Stimulated activated CD8-positive, alpha-beta memory T cell treated with anti-CD3 and anti-CD28 coated beads, Interleukin-4, amount 100 ng/mL, for 48 hours (primary cell): Measurements from ENCODE around the gene PMFBP1.

Experiments used
- DNase-seq: peaks from one replicate; pipeline ENCODE4 v3.0.0-alpha.2; 2020

PMFBP1 gene

DNA sequence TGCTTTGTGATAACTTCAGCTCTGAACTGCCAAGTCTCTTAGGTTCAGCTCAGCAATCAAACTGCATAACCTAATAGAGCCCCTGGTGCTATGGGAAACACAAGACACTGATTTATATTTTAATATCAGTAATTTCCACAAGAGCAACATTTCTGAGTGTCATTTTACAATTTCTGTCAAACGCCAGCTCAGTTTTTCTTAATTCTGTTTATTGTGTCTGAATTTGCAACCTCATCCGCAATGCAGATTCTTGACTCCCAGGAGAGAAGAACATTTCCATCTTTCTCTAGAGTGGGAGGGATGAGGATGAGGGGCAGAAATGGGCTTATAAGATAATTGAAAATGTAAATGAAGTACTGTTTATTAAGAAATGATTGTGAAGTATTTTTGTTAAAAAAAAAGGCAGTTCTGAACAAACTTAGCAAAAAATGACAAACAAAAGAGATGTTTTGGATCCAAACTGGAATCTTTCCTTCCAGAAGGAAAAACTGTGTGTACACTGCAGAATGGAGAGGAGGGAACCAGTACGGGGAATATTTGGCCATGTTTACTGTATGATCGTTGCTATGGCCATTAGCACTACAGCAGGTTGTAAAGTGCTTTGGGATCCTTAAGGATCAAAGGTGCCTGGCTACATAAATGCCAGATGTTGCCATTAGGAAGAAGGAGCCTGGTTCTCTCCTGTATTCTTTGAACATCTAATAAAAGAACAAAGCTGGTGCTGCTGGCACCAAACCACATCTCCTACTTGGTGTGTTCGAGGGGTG, 7.4 kb upstream of the PMFBP1 start:
- DNase-seq: no peak

DNA sequence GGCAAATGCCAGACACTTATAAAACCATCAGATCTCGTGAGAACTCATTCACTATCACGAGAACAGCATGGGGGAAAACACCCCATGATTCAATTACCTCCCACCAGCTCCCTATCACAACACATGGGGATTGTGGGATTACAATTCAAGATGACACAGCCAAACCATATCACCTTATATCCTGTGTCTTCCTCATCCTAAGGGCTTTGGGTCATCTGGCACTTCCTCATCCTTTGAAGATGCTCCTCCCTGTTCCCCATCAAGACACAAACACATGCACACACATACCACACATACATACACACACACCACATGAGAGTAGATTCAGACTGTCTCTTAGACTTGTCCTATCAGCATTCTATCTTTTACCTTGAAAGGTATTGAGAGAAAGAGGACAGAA, 2.8 kb upstream of the PMFBP1 start:
- DNase-seq: no peak

GRCh38 chr16:72173997-72174396, 2.0 kb upstream of the PMFBP1 start:
- no peak for DNase-seq

DNA sequence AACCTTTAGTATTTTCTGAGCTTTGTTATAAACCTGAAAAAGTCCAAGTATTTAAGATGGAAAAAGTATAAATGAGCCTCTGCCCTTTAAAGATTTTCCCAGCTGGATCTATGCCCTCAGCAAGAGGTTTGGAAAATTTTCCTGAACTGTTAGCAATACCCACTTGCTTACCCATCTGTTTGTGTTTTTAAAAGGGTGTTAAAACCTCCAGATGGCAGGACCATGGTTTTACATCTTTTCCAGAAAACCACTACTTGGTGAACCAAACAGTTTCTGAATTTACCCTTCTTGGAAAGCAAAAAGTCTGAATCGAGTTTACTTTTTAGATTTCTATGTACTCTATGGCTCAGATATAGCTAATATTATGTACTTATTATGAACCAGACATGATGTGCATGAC, 719 bp downstream of the PMFBP1 start:
- no peak for DNase-seq

DNA sequence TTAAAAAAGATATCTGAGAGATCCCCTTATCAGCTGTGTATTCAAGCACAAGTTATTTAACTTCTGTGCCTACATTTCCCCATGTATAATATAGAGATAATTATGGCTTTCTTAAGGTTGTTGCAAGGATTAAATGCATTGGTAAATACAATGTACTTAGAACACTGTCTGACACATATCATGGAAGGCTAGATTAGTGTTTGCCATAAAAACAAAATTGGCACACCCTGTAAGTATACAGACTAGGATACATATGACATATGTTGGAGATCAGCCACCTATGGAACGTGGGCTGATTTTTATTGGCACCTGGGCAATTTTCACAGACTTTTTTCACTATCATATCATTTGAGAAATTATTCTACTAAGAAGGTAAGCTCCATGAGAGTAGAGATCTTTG, 2.2 kb downstream of the PMFBP1 start:
- DNase-seq: no peak

DNA sequence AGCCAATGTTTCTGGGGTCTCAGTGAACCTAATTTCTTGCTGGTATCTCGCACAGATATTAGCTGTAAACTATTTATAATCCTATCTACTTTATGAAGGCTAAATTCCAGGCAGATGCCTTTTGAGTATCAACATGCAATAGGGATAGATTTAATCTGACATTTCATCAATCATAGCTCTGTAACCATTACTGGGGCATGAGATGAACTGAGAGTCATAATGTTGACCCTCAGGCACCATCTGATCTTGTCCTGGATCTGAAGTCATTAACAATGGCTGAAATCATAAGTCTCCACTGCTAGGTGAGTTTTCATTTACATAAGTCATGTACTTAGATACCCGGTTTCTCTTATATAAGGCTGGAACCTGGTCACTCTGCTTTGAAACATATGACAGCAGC, 3.6 kb downstream of the PMFBP1 start:
- no peak for DNase-seq

DNA sequence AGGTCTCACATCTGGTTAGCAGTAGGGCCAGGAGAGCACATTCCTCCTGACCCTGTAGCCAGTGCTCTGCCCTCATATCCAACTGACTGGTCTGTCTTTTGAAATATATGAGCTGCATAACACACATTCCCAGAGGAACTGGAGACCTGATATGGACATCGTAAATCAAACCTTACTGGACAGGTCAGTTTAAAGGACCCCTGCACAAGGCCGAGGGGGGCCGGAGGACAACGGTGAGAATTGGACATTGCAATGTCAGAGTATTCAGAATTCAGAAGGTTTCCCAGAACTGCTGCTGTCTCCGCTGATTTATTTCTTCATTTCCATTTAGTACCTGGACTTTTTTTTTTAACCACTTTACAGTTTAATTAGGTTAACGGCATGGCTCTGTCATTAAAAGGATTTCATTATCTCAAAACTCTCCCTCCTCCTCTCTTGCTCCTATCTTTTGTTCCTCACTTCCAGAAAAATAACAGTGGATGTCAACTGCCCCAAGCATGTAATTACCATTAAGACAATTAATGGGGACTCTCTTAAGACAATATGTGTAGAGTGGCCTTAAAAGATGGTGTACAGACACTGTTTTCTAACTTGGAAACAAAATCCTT, 4.9 kb downstream of the PMFBP1 start:
- no peak for DNase-seq

GRCh38 chr16:72166151-72166550, 5.8 kb downstream of the PMFBP1 start:
- DNase-seq: no peak

DNA sequence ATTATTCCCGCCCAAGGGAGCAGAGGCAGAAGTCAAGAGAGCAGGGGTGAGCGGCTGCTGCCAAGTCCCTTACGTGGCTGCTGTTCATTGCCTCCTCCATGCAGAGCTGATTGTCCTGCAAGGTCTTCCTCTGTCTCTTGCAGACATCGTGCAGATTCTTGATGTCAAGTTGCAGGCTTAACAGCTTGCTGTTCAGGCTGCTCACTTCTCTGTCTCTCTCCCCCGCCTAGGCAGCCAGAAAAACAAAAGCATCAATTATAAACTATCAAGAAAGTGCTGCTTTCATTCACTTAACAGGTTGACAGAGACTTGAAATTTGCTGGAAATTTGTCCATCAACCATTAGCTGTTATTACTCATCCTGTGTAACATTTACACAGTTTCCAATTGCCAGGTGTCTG, 7.3 kb downstream of the PMFBP1 start:
- no peak for DNase-seq

DNA sequence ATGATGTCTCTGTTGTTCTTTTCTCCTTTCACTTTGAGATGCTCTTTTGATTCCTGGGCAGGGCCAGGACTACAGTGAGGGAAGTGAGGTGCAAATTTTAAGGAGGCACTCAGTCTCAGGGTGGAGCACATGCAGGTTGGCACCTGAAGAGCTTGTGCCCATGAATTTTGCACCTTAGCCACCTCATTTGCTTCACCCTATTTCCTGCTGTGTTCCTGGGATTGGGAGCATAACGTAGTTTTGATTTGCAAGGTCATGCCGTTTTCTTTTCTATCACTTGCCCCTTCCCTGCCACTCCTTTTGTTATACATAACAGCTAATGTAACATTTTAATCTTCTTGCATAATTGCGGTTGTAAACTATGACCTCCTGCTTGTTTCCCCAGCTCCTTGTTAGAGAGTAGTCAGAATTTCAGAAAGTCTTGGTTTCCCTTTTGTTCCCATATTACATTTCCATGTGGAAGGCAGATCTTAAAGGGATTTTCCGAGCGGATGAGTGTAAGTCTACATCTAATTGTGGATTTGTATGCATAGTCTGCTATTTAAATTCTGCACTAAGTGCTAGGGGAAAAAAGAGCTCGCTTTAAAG, 9.8 kb downstream of the PMFBP1 start:
- no peak for DNase-seq

DNA sequence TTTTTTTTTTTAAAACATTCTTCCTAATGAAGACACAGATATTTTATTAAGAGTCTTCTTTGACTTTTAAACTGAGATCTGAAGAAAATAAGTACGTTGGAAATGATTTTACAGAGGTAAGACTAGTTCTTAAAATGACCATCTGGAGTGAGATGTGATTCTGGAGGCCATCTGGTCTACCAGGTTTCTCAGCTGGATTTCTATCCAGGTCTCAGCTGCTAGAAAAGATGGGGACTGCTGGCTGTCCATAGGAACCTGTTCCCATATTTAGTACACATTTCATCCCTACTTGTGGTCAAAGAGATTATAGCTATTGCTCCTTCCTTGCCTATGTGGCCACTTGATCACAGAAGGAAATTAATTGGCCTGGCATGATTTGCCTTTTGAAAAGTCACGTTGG, 12.2 kb downstream of the PMFBP1 start:
- DNase-seq: no peak

- DNase-seq: no peak
Measured at GRCh38 chr16:72159386-72159785, 12.6 kb downstream of the PMFBP1 start.

- no peak for DNase-seq
Measured at GRCh38 chr16:72149676-72150464, 22.1 kb downstream of the PMFBP1 start.

GRCh38 chr16:72142476-72142875, 29.5 kb downstream of the PMFBP1 start:
- DNase-seq: no peak

- no peak for DNase-seq
Measured at GRCh38 chr16:72139908-72140307, 32.0 kb downstream of the PMFBP1 start.

- no peak for DNase-seq
Measured at GRCh38 chr16:72138064-72138572, 33.8 kb downstream of the PMFBP1 start.

- DNase-seq: no peak
Measured at GRCh38 chr16:72137380-72138063, 34.4 kb downstream of the PMFBP1 start.

- DNase-seq: no peak
Measured at GRCh38 chr16:72134507-72134906, 37.4 kb downstream of the PMFBP1 start.

- DNase-seq: no peak
Measured at GRCh38 chr16:72132726-72133125, 39.2 kb downstream of the PMFBP1 start.

DNA sequence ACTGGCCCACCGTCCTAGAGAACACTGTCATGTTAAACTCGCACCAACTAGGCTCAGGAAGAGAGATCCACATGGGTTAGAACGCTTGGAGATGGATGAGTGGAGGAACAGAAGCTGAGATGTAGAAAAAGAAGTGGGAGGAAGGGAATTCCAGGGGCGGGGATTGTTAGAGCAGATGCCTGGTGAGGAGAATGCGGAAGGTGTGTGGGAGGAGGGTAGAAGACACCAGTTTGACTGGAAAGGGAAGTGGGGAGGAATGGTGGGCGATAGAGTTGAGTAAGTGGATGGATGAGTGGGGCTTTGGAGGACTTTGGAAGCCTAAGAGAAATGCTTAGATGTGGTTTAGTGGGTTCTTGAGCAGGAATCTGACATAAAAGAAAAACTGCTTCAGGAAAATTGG, 40.9 kb downstream of the PMFBP1 start:
- DNase-seq: no peak

GRCh38 chr16:72129976-72130656, 41.8 kb downstream of the PMFBP1 start:
- DNase-seq: no peak

DNA sequence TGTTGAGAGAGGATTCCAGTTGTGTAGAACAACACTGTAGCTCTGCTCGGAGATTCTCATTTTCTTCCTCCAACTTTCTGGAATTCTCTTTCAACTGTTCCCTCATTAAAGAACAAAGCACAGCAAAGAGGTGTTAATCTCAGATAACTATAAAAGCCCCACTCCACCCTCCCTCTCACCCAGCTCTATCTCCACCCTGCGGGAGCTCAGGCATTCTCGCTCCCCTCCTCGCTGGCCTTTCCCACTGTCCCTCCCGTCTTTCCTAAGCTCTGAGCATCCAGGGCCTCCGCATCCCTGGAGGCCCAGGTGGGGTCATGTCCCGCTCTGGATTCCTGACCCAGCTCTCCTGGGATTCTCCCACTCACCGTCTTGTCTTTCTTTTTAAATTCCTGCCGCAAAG, 43.3 kb downstream of the PMFBP1 start:
- no peak for DNase-seq
